WERI-Rb-1 (cell line): Measurements from ENCODE around the gene AGAP1.

Experiments
- DNase-seq: peaks from one replicate; pipeline ENCODE4 v3.0.0-alpha.2; 2020
- H3K27ac ChIP-seq: fragments of 250-450 bp; sonication (Bioruptor Pico); 2 replicates; pipeline ENCODE4 v1.5.1; 2020; ENCODE audit warnings: mild to moderate bottlenecking, moderate library complexity
- H3K27me3 ChIP-seq: fragments of 250-450 bp; sonication (Bioruptor Pico); 2 replicates; pipeline ENCODE4 v1.5.1; 2021; ENCODE audit warnings: mild to moderate bottlenecking, low read depth, moderate library complexity; ENCODE audit not compliant: insufficient read depth, severe bottlenecking
- H3K36me3 ChIP-seq: fragments of 250-450 bp; sonication (Bioruptor Pico); 2 replicates; pipeline ENCODE4 v1.5.1; 2020; ENCODE audit warnings: mild to moderate bottlenecking, moderate library complexity
- H3K4me3 ChIP-seq: 2 replicates; pipeline ENCODE4 v1.5.1; 2011; ENCODE audit warnings: low read depth, mild to moderate bottlenecking, control low read depth, low read length
- H3K9me3 ChIP-seq: fragments of 250-450 bp; sonication (Bioruptor Pico); 2 replicates; pipeline ENCODE4 v1.5.1; 2021; ENCODE audit warnings: mild to moderate bottlenecking, moderate library complexity; ENCODE audit not compliant: severe bottlenecking
- CTCF ChIP-seq: IDR thresholded peaks from 2 replicates; pipeline ENCODE4 v1.5.1; 2011; ENCODE audit warnings: low read depth, mild to moderate bottlenecking, control low read depth, inconsistent platforms, low read length

Gene AGAP1

DNA sequence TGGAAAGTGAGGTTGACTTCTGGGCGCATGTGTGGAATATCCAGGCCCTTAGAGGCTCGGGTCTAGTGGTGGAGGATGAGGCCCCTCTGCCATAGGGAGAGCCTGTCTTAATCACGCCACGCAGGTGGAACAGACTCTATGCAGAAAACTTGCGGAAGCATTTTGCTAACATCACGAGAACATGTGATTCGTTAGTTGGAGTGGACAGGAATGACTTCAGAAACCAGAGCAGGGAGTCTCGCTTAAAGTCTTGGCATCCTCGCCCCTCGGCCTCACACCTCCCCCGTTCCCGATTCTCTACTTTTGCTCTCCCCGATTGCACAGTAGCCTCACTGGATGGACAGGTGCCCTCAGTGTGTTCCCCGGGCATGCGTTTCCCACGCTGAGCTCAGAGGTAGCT lies 340.9 kb downstream of the AGAP1 start:
- Histone ChIP-seq H3K9me3 (no peaks in the 10 kb centered on the region), H3K27ac (no peak overlapping the region), H3K27me3 (no peaks in the 10 kb centered on the region), H3K4me3 (no peak overlapping the region), H3K36me3 (peaks cover 13% of the 10 kb centered on the region)
- no peak for TF ChIP-seq CTCF
- DNase-seq: no peak

DNA sequence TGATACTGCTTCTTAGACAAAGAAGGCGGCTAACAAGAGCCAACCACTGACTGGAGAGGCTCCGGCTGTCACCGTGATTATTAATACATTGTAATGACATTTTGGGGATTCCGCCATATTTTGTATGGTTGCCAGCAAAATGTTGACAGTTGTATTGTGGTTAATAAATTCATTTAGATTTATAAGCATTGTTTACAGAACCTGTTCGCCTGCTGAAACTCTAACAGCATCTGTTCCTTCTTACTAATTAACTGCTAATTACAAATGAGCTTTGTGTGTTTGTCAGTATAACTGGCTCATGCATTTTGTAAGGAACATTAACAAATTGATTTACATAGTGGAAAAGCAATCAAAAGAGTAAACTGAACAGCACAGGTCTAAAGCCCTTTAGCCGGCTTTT lies 342.0 kb downstream of the AGAP1 start:
- Histone ChIP-seq H3K9me3 (no peaks in the 10 kb centered on the region), H3K27me3 (no peaks in the 10 kb centered on the region), H3K4me3 (no peak overlapping the region), H3K27ac (no peak overlapping the region), H3K36me3 (peaks cover 7% of the 10 kb centered on the region)
- no peak for TF ChIP-seq CTCF
- no peak for DNase-seq

GRCh38 chr2:235836491-235836911 lies 342.7 kb downstream of the AGAP1 start:
- no peak overlapping the region for H3K4me3 ChIP-seq
- no peaks in the 10 kb centered on the region for H3K27me3 ChIP-seq
- H3K36me3 ChIP-seq: peaks cover 6% of the 10 kb centered on the region
- TF ChIP-seq CTCF: no peak
- H3K9me3 ChIP-seq: no peaks in the 10 kb centered on the region
- no peak overlapping the region for H3K27ac ChIP-seq
- no peak for DNase-seq

GRCh38 chr2:235839226-235839625 lies 345.4 kb downstream of the AGAP1 start:
- H3K36me3 ChIP-seq: no peaks in the 10 kb centered on the region; the same call in none of the 2 replicates
- H3K27ac ChIP-seq: no peak overlapping the region
- TF ChIP-seq CTCF: no peak

DNA sequence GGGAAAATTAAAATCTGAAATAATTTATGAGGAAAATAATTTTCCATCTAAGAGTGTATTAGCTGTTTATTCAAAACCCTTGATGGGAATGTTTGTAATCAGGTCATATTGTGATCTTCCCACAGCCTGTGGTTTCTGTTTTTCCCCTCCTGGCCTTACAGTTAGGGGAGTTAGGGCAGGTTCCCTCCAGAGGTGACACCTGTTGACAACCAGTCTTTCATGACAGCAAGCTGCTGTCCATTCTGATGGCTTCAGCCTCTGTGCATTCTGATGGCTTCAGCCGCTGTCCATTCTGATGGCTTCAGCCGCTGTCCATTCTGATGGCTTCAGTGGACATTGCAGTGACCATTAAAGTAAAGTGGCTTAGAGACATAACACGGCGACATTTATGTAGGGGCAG lies 346.1 kb downstream of the AGAP1 start:
- H3K27ac ChIP-seq: no peak overlapping the region
- TF ChIP-seq CTCF: no peak
- no peaks in the 10 kb centered on the region for H3K9me3 ChIP-seq
- no peaks in the 10 kb centered on the region for H3K27me3 ChIP-seq
- DNase-seq: no peak
- peaks cover 2% of the 10 kb centered on the region for H3K36me3 ChIP-seq
- H3K4me3 ChIP-seq: no peak overlapping the region

More at GRCh38 chr2:235839226-235839625, 345.4 kb downstream of the AGAP1 start:
- H3K9me3 ChIP-seq: no peaks in the 10 kb centered on the region
- no peak for DNase-seq
- H3K27me3 ChIP-seq: no peaks in the 10 kb centered on the region
- no peak overlapping the region for H3K4me3 ChIP-seq

DNA sequence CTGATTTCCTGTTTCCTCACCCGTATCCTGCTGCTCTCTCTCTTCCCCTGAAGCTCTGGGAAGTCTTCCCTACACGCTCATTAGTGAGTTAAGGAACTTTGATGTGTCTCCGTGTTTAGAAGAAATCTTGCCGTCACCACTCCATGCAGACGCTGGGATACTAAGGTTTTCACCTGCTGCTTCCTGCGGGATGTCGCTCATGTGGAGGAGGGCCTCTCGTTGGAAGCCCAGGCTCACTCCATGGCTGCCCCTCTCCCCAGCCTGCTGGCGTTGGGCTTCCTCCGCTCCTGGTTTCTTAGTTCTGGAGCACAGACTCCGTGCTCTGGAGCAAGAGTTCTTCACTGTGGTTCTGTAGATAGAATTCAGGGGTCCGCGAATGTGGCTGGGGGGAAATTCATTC lies 348.0 kb downstream of the AGAP1 start:
- no peaks in the 10 kb centered on the region for H3K27me3 ChIP-seq
- no peak overlapping the region for H3K27ac ChIP-seq
- TF ChIP-seq CTCF: no peak
- no peak for DNase-seq
- H3K36me3 ChIP-seq: peaks cover 4% of the 10 kb centered on the region
- no peak overlapping the region for H3K4me3 ChIP-seq
- H3K9me3 ChIP-seq: no peaks in the 10 kb centered on the region
